ENCODE measurements around the gene RGS8. TPM values are rescaled to one million over a fixed set of nuclear protein-coding genes. Genes with fewer than 3 reads are reported as not detected.

The RGS8 gene
- total RNA-seq, 4 donors from 2014 or later: not detected

DNA sequence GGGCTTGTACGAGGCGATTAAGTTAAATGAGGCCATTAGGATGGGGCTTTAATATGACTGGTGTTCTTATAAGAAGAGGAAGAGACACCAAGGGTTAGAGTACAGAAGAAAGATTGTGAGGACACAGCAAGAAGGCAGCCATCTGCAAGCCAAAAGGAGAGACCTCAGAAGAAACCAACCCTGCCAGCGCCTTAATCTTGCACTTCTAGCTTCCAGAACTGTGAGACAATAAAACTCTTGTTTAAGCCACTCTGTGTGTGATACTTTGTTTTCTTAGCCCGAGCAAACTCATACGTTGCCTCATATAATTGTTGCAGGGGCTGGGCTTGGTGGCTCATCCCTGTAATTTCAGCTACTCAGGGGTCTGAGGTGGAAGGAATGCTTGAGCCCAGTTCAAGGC is 46.6 kb downstream of the RGS8 start:
- H3K27me3 ChIP-seq: no peaks in the 10 kb centered on the region
- H3K27ac ChIP-seq: no peak overlapping the region
- no peaks in the 10 kb centered on the region for H3K9me3 ChIP-seq
- H3K4me3 ChIP-seq: no peak overlapping the region
- no peak for DNase-seq
- peaks cover 0 to 4% (median 0%) of the 10 kb centered on the region in 4 donors for H3K4me1 ChIP-seq
- no peaks in the 10 kb centered on the region for H3K36me3 ChIP-seq
- TF ChIP-seq CTCF (IDR thresholded peaks at IDR 0.05) (no peak), POLR2A (IDR thresholded peaks at IDR 0.05) (no peak)

GRCh38 chr1:182635871-182636270 is 48.5 kb downstream of the RGS8 start:
- TF ChIP-seq CTCF (IDR thresholded peaks at IDR 0.05) (no peak), POLR2A (IDR thresholded peaks at IDR 0.05) (no peak)
- H3K27me3 ChIP-seq: no peaks in the 10 kb centered on the region
- H3K9me3 ChIP-seq: no peaks in the 10 kb centered on the region
- no peak overlapping the region for H3K4me3 ChIP-seq
- no peak for DNase-seq
- H3K36me3 ChIP-seq: no peaks in the 10 kb centered on the region
- H3K27ac ChIP-seq: no peak overlapping the region
- H3K4me1 ChIP-seq: peaks cover 0 to 5% (median 0%) of the 10 kb centered on the region in 4 donors

Other genes starting within 250 kb of the RGS8 start
- gene RGSL1, start 234.4 kb downstream of the RGS8 start, total RNA-seq: not detected
- 10 to 100 TPM; 12.4 to 15.0 (median 13.3) TPM for gene RNASEL, start 95.3 kb downstream of the RGS8 start, total RNA-seq
- gene RGS16, start 80.2 kb downstream of the RGS8 start, total RNA-seq: under 1 TPM in 1 of 4 donors, not detected in 3; 0.40 TPM
- 10 to 100 TPM in 2 of 4 donors, 1 to 10 TPM in 2; 2.3 to 10.7 (median 7.4) TPM for gene NPL, start 105.2 kb upstream of the RGS8 start, total RNA-seq
- gene DHX9, start 154.8 kb upstream of the RGS8 start, total RNA-seq: 100 to 1,000 TPM in 1 of 4 donors, 10 to 100 TPM in 3; 35.7 to 116 (median 63.5) TPM